Measurements from ENCODE around the gene CCL5. TPM values are rescaled to one million over a fixed set of nuclear protein-coding genes. Genes with fewer than 3 reads are reported as not detected.

CCL5 gene
- total RNA-seq, 1 experiment from 2014 or later, result 0.34 TPM

DNA sequence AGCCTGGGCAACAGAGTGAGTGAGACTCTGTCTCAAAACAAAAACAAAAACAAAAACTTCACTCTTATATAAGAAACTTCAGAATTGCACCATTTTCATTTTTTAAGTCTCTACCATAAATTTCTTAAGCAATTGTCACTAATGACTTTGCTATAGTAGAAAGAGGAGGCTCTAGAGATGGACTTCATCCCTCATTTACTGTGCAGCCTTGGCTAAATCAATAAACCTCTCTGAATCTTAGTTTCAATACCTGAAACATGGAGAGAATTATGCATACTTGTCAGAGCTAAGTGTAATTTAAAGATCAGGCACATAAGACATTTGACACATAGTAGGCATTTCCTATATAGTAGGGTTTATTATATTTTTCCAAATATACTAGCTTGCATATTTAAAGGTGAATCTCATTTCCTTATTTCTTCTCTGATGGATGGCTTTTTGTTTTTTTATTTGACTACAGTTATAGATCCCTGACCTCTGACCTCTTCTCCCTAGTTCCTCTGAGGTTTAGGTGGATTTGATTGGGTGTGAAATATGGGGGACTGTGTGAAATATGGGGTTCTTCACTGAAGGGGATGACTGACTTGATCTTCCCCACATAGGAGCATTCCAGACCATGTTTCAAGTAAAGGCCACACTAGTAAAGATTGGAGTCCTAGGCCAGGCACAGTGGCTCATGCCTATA lies 2.7 kb downstream of the CCL5 start:
- Histone ChIP-seq H3K27ac (ENCODE audit: low read depth, low read length) (no peak overlapping the region), H4K20me1 (ENCODE audit: insufficient read depth) (no peaks in the 10 kb centered on the region), H3K9me2 (ENCODE audit: insufficient read depth) (no peaks in the 10 kb centered on the region), H3K79me2 (ENCODE audit: insufficient read depth, low read length) (no peaks in the 10 kb centered on the region), H3K9me3 (ENCODE audit: control insufficient read depth in 1 of 2, insufficient read depth in 1 of 2, low read depth in 1 of 2, low read length in 2 of 2) (no peaks in the 10 kb centered on the region), H3K9ac (ENCODE audit: low read length) (no peak overlapping the region), H3K36me3 (ENCODE audit: control insufficient read depth in 1 of 2, insufficient read depth in 2 of 2, low read length in 2 of 2) (no peaks in the 10 kb centered on the region), H3K27me3 (ENCODE audit: insufficient read depth, low read length) (no peaks in the 10 kb centered on the region), H3K4me3 (replicated peaks in 1 of 2; ENCODE audit: low read depth in 1 of 2, low read length in 2 of 2) (no peak overlapping the region), H2AFZ (ENCODE audit: low read depth, low read length, poor library complexity, severe bottlenecking) (no peak overlapping the region), H3K4me2 (ENCODE audit: low read length) (no peak overlapping the region), H3K4me1 (ENCODE audit: control insufficient read depth in 1 of 2, insufficient read depth in 2 of 2, low read length in 2 of 2) (no peaks in the 10 kb centered on the region)
- BruUV-seq (replicated peaks), result no TSS peak
- DNase-seq (ENCODE audit: low read depth, low spot score), result no peak
- no peak for ATAC-seq
- no peak for TF ChIP-seq EGR1 (IDR thresholded peaks at IDR 0.05; ENCODE audit: low read depth)
- no peak for TF ChIP-seq POLR2AphosphoS5 (IDR thresholded peaks at IDR 0.05; ENCODE audit: low read depth, low read length)
- TF ChIP-seq JUND (IDR thresholded peaks at IDR 0.05), result no peak
- TF ChIP-seq TCF7L2 (IDR thresholded peaks at IDR 0.05; ENCODE audit: borderline replicate concordance, extremely low read depth, insufficient read depth, insufficient read length), result no peak
- no peak for TF ChIP-seq ELF1 (IDR thresholded peaks at IDR 0.05; ENCODE audit: borderline replicate concordance, low read depth)
- TF ChIP-seq, protein P1, sequence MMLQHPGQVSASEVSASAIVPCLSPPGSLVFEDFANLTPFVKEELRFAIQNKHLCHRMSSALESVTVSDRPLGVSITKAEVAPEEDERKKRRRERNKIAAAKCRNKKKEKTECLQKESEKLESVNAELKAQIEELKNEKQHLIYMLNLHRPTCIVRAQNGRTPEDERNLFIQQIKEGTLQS (IDR thresholded peaks at IDR 0.05), result no peak
- no peak for TF ChIP-seq EZH2 (IDR thresholded peaks at IDR 0.05)
- no peak for TF ChIP-seq EZH2phosphoT487 (IDR thresholded peaks at IDR 0.05; ENCODE audit: borderline replicate concordance)
- no peak for TF ChIP-seq SRF (IDR thresholded peaks at IDR 0.05; ENCODE audit: low read depth)
- TF ChIP-seq, protein P2, sequence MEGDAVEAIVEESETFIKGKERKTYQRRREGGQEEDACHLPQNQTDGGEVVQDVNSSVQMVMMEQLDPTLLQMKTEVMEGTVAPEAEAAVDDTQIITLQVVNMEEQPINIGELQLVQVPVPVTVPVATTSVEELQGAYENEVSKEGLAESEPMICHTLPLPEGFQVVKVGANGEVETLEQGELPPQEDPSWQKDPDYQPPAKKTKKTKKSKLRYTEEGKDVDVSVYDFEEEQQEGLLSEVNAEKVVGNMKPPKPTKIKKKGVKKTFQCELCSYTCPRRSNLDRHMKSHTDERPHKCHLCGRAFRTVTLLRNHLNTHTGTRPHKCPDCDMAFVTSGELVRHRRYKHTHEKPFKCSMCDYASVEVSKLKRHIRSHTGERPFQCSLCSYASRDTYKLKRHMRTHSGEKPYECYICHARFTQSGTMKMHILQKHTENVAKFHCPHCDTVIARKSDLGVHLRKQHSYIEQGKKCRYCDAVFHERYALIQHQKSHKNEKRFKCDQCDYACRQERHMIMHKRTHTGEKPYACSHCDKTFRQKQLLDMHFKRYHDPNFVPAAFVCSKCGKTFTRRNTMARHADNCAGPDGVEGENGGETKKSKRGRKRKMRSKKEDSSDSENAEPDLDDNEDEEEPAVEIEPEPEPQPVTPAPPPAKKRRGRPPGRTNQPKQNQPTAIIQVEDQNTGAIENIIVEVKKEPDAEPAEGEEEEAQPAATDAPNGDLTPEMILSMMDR (IDR thresholded peaks at IDR 0.05 in 2 of 3, conservative IDR thresholded peaks at IDR 0.05 in 1 of 3; ENCODE audit: borderline replicate concordance in 1 of 3, insufficient read depth in 1 of 3, low read depth in 2 of 3, low read length in 2 of 3), result no peak
- no peak for TF ChIP-seq SIN3A (IDR thresholded peaks at IDR 0.05; ENCODE audit: low read depth)
- no peak for TF ChIP-seq POLR2A (IDR thresholded peaks at IDR 0.05; ENCODE audit: borderline replicate concordance, extremely low read depth, insufficient read depth, insufficient read length)
- ChIA-PET CTCF (no interaction called here), POLR2A (no interaction called here), RAD21 (ENCODE audit: low non-redundant PET in 1 of 2, low total read pairs in 2 of 2, uncharacterized antibody in 2 of 2, unreplicated experiment in 2 of 2) (no interaction called here)
- intact Hi-C loops (cut with micrococcal nuclease), result no loop called here

Data from HCT116 (cell line).